Measurements from ENCODE around the gene GAS2.

GAS2 gene

GRCh38 chr11:22730319-22730718 lies 63.9 kb downstream of the GAS2 start:
- DNase-seq, result no peak

- DNase-seq, result no peak
Measured at GRCh38 chr11:22732588-22732987, 66.2 kb downstream of the GAS2 start.

GRCh38 chr11:22733475-22734248 lies 67.3 kb downstream of the GAS2 start:
- DNase-seq, result no peak

- DNase-seq, result no peak
Measured at GRCh38 chr11:22734628-22735345, 68.4 kb downstream of the GAS2 start.

- DNase-seq, result no peak
Measured at GRCh38 chr11:22742157-22742613, 75.8 kb downstream of the GAS2 start.

GRCh38 chr11:22749536-22749935 lies 83.1 kb downstream of the GAS2 start:
- no peak for DNase-seq

GRCh38 chr11:22752908-22753310 lies 86.5 kb downstream of the GAS2 start:
- no peak for DNase-seq

GRCh38 chr11:22753416-22753815 lies 87.0 kb downstream of the GAS2 start:
- DNase-seq, result no peak

- DNase-seq, result no peak
Measured at GRCh38 chr11:22761066-22761465, 94.7 kb downstream of the GAS2 start.

GRCh38 chr11:22763166-22763565 lies 96.8 kb downstream of the GAS2 start:
- no peak for DNase-seq

GRCh38 chr11:22764735-22765134 lies 98.3 kb downstream of the GAS2 start:
- DNase-seq, result no peak

- no peak for DNase-seq
Measured at GRCh38 chr11:22768281-22768680, 101.9 kb downstream of the GAS2 start.

- DNase-seq, result no peak
Measured at GRCh38 chr11:22769081-22769480, 102.7 kb downstream of the GAS2 start.

GRCh38 chr11:22774716-22775115 lies 108.3 kb downstream of the GAS2 start:
- DNase-seq, result no peak

- no peak for DNase-seq
Measured at GRCh38 chr11:22775248-22775647, 108.8 kb downstream of the GAS2 start.

- DNase-seq, result no peak
Measured at GRCh38 chr11:22778642-22779041, 112.2 kb downstream of the GAS2 start.

GRCh38 chr11:22779850-22780249 lies 113.4 kb downstream of the GAS2 start:
- DNase-seq, result no peak

GRCh38 chr11:22780952-22781593 lies 114.7 kb downstream of the GAS2 start:
- DNase-seq, result peak; percentile 46

- DNase-seq, result no peak
Measured at GRCh38 chr11:22785251-22785650, 118.8 kb downstream of the GAS2 start.

GRCh38 chr11:22786475-22786874 lies 120.1 kb downstream of the GAS2 start:
- DNase-seq, result no peak

GRCh38 chr11:22787055-22787454 lies 120.6 kb downstream of the GAS2 start:
- DNase-seq, result no peak

GRCh38 chr11:22787551-22788162 lies 121.2 kb downstream of the GAS2 start:
- peak; percentile 71 for DNase-seq

GRCh38 chr11:22792497-22792896 lies 126.1 kb downstream of the GAS2 start:
- no peak for DNase-seq
